ENCODE data around the gene PLTP.

DNA sequence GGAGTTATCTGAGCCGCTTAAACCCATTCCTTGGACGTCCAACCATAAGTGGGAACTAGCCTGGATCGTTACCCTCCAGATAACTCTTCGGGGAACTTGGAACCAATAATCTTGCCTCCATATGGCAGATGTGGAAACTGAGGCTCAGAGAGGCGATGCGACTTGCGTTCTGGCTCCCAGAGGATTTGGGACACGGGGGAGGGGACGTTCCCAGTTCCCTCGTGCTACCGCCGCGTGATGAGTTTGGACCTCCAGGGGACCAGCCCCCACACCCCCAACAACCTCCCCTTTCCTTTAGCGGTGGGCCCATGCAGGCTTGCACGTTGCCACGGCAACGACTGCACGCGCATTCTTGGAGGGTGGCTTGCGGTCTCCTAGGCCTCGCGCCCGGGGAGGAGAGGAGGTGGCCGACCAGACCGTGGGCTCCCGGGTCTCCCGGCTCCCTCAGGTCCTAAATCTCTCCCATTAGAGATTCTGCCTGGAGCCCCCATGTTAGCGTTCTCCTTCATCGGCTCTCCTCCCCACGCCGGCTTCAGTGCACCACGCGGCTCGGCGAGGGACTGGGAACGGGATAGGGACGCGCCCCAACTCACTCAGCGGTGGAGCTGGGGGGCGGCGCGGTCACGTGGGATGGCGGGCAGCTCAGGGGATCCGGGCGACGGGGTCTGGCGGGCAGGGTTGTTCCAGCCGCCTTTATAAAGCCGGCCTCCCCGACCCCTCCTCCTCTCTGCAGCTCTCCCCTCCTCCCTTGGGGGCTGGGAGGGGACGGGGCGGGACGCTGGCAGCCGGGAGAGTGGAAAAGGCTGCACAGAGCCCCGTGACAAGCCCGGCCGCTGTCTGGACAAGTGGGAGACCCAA is at the start of gene PLTP:
- TF ChIP-seq, protein P1, sequence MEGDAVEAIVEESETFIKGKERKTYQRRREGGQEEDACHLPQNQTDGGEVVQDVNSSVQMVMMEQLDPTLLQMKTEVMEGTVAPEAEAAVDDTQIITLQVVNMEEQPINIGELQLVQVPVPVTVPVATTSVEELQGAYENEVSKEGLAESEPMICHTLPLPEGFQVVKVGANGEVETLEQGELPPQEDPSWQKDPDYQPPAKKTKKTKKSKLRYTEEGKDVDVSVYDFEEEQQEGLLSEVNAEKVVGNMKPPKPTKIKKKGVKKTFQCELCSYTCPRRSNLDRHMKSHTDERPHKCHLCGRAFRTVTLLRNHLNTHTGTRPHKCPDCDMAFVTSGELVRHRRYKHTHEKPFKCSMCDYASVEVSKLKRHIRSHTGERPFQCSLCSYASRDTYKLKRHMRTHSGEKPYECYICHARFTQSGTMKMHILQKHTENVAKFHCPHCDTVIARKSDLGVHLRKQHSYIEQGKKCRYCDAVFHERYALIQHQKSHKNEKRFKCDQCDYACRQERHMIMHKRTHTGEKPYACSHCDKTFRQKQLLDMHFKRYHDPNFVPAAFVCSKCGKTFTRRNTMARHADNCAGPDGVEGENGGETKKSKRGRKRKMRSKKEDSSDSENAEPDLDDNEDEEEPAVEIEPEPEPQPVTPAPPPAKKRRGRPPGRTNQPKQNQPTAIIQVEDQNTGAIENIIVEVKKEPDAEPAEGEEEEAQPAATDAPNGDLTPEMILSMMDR (IDR thresholded peaks at IDR 0.05; ENCODE audit: insufficient read depth, low read depth, low read length) = no peak
- no peak for TF ChIP-seq EZH2 (IDR thresholded peaks at IDR 0.05; ENCODE audit: insufficient read depth, low read length)

Measured in astrocyte (in vitro differentiated cells and primary cell).